Measurements from ENCODE around the gene RNF212B. TPM values are rescaled to one million over a fixed set of nuclear protein-coding genes. Genes with fewer than 3 reads are reported as not detected.

RNF212B gene
- total and polyA plus RNA-seq, 2 of the 13 experiments (the other 11 are each of a cell fraction or from before 2014, with no cell fraction given) = 0.05 TPM; not detected in 1

- TF ChIP-seq ATF2 (CRISPR knock-in tag; IDR thresholded peaks at IDR 0.05) (0 out of 2 replicates have a peak, but pooled peaks have one; percentile 39), ZFP1 (CRISPR knock-in tag; IDR thresholded peaks at IDR 0.05) (peak; percentile 96; the same call in 1 of the 2 replicates), ZNF607 (CRISPR knock-in tag; IDR thresholded peaks at IDR 0.05; ENCODE audit: borderline replicate concordance) (no peak), ERF (CRISPR knock-in tag; IDR thresholded peaks at IDR 0.05) (peak; percentile 82), PHF20 (CRISPR knock-in tag; IDR thresholded peaks at IDR 0.05) (no peak), HINFP (CRISPR knock-in tag; IDR thresholded peaks at IDR 0.05; ENCODE audit: low read depth) (no peak; the same call in 1 of the 2 replicates), ZNF674 (CRISPR knock-in tag; IDR thresholded peaks at IDR 0.05; ENCODE audit: low read depth) (peak; percentile 97; the same call in 1 of the 2 replicates), ZNF75D (CRISPR knock-in tag; IDR thresholded peaks at IDR 0.05; ENCODE audit: borderline replicate concordance) (no peak), ZNF446 (CRISPR knock-in tag; IDR thresholded peaks at IDR 0.05) (peak; percentile 100), ZNF670 (CRISPR knock-in tag; IDR thresholded peaks at IDR 0.05; ENCODE audit: borderline replicate concordance) (no peak), CHCHD3 (CRISPR knock-in tag; IDR thresholded peaks at IDR 0.05) (no peak; the same call in 1 of the 2 replicates), ZNF530 (CRISPR knock-in tag; IDR thresholded peaks at IDR 0.05; ENCODE audit: low read depth) (no peak), IRF9 (CRISPR knock-in tag; IDR thresholded peaks at IDR 0.05; ENCODE audit: borderline replicate concordance) (no peak; the same call in 1 of the 2 replicates), ZSCAN29 (CRISPR knock-in tag; conservative IDR thresholded peaks at IDR 0.05) (no peak), CBX1 (IDR thresholded peaks at IDR 0.05; ENCODE audit: low read depth) (peak; percentile 97), ZNF382 (CRISPR knock-in tag; IDR thresholded peaks at IDR 0.05; ENCODE audit: borderline replicate concordance) (no peak), IKZF4 (CRISPR knock-in tag; IDR thresholded peaks at IDR 0.05; ENCODE audit: borderline replicate concordance, low read depth, not compliant biosample characterization) (peak; percentile 98), PRPF4 (IDR thresholded peaks at IDR 0.05; ENCODE audit: low read depth, low read length, poor library complexity, severe bottlenecking) (no peak), ZNF569 (CRISPR knock-in tag; IDR thresholded peaks at IDR 0.05; ENCODE audit: borderline replicate concordance) (no peak), ZBTB8A (CRISPR knock-in tag; IDR thresholded peaks at IDR 0.05; ENCODE audit: borderline replicate concordance, low read depth) (peak; percentile 97; the same call in 1 of the 2 replicates), TBX3 (IDR thresholded peaks at IDR 0.05; ENCODE audit: borderline replicate concordance) (peak; percentile 54; the same call in 1 of the 2 replicates), ZNF652 (CRISPR knock-in tag; IDR thresholded peaks at IDR 0.05; ENCODE audit: borderline replicate concordance, low read depth) (peak; percentile 47; the same call in 1 of the 2 replicates), CEBPG (CRISPR knock-in tag; IDR thresholded peaks at IDR 0.05) (no peak)
- TF ChIP-seq, protein P1, sequence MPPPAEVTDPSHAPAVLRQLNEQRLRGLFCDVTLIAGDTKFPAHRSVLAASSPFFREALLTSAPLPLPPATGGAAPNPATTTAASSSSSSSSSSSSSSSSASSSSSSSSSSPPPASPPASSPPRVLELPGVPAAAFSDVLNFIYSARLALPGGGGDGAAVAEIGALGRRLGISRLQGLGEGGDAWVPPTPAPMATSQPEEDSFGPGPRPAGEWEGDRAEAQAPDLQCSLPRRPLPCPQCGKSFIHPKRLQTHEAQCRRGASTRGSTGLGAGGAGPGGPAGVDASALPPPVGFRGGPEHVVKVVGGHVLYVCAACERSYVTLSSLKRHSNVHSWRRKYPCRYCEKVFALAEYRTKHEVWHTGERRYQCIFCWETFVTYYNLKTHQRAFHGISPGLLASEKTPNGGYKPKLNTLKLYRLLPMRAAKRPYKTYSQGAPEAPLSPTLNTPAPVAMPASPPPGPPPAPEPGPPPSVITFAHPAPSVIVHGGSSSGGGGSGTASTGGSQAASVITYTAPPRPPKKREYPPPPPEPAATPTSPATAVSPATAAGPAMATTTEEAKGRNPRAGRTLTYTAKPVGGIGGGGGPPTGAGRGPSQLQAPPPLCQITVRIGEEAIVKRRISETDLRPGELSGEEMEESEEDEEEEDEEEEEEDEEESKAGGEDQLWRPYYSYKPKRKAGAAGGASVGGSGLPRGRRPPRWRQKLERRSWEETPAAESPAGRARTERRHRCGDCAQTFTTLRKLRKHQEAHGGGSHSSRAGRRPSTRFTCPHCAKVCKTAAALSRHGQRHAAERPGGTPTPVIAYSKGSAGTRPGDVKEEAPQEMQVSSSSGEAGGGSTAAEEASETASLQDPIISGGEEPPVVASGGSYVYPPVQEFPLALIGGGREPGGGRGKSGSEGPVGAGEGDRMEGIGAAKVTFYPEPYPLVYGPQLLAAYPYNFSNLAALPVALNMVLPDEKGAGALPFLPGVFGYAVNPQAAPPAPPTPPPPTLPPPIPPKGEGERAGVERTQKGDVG (CRISPR knock-in tag; IDR thresholded peaks at IDR 0.05; ENCODE audit: borderline replicate concordance) = peak; percentile 17; the same call in 1 of the 2 replicates
Measured at GRCh38 chr14:23301969-23302289, 64.2 kb downstream of the RNF212B start (continued).

Data from HepG2 (cell line).